Glomerular endothelial cell (primary cell): Measurements from ENCODE around the gene NEK6. TPM values are rescaled to one million over a fixed set of nuclear protein-coding genes. Genes with fewer than 3 reads are reported as not detected.

ENCODE experiments used
- DNase-seq: peaks from one replicate; pipeline ENCODE4 v3.0.0-alpha.2; 2011; ENCODE audit warnings: low read depth, low spot score; ENCODE audit errors: extremely low read depth
- total RNA-seq: library from RNA; depleted of rRNA; stranded (reverse); fragments of >200 nt; gene quantifications from 2 replicates; pipeline ENCODE4 v1.2.3, GENCODE V29; 2015

Gene NEK6
- total RNA-seq, 1 donor from 2014 or later: 53.8 TPM

- no peak for DNase-seq
These were observed 106.4 kb downstream of the NEK6 start for GRCh38 chr9:124364141-124364540.

- DNase-seq: no peak
These were observed 107.3 kb downstream of the NEK6 start for GRCh38 chr9:124365036-124365435.

GRCh38 chr9:124366476-124367220 is 108.9 kb downstream of the NEK6 start:
- DNase-seq: no peak

GRCh38 chr9:124368692-124369091 is 110.9 kb downstream of the NEK6 start:
- DNase-seq: no peak

GRCh38 chr9:124369231-124369797 is 111.6 kb downstream of the NEK6 start:
- DNase-seq: no peak

GRCh38 chr9:124370896-124371582 is 113.3 kb downstream of the NEK6 start:
- no peak for DNase-seq

- no peak for DNase-seq
These were observed 114.3 kb downstream of the NEK6 start for GRCh38 chr9:124372038-124372437.

- DNase-seq: no peak
These were observed 115.6 kb downstream of the NEK6 start for GRCh38 chr9:124373386-124373785.

GRCh38 chr9:124373851-124374250 is 116.1 kb downstream of the NEK6 start:
- DNase-seq: no peak

- no peak for DNase-seq
These were observed 118.0 kb downstream of the NEK6 start for GRCh38 chr9:124375726-124376125.

- no peak for DNase-seq
These were observed 118.6 kb downstream of the NEK6 start for GRCh38 chr9:124376329-124376728.

GRCh38 chr9:124377551-124378406 is 120.0 kb downstream of the NEK6 start:
- DNase-seq: no peak

GRCh38 chr9:124381170-124381945 is 123.6 kb downstream of the NEK6 start:
- DNase-seq: no peak

- DNase-seq: no peak
These were observed 126.5 kb downstream of the NEK6 start for GRCh38 chr9:124384210-124384609.

- DNase-seq: no peak
These were observed 127.1 kb downstream of the NEK6 start for GRCh38 chr9:124384846-124385245.

GRCh38 chr9:124385623-124386022 is 127.9 kb downstream of the NEK6 start:
- no peak for DNase-seq

GRCh38 chr9:124386201-124386600 is 128.5 kb downstream of the NEK6 start:
- no peak for DNase-seq

GRCh38 chr9:124388275-124389048 is 130.7 kb downstream of the NEK6 start:
- DNase-seq: no peak

GRCh38 chr9:124389146-124389939 is 131.6 kb downstream of the NEK6 start:
- no peak for DNase-seq
